GM21447 (cell line): ENCODE data around the gene CDC42SE2.
"Not testable (repeated sequence)": the region's sequence is repeated elsewhere in the genome, so short reads cannot be mapped to it uniquely, and the experiment has no call there.

Source experiments
- ATAC-seq: cut with Tn5 transposase; IDR thresholded peaks from one replicate; pipeline ENCODE4 v1.9.1; 2021; ENCODE audit not compliant: unreplicated experiment

CDC42SE2 gene

DNA sequence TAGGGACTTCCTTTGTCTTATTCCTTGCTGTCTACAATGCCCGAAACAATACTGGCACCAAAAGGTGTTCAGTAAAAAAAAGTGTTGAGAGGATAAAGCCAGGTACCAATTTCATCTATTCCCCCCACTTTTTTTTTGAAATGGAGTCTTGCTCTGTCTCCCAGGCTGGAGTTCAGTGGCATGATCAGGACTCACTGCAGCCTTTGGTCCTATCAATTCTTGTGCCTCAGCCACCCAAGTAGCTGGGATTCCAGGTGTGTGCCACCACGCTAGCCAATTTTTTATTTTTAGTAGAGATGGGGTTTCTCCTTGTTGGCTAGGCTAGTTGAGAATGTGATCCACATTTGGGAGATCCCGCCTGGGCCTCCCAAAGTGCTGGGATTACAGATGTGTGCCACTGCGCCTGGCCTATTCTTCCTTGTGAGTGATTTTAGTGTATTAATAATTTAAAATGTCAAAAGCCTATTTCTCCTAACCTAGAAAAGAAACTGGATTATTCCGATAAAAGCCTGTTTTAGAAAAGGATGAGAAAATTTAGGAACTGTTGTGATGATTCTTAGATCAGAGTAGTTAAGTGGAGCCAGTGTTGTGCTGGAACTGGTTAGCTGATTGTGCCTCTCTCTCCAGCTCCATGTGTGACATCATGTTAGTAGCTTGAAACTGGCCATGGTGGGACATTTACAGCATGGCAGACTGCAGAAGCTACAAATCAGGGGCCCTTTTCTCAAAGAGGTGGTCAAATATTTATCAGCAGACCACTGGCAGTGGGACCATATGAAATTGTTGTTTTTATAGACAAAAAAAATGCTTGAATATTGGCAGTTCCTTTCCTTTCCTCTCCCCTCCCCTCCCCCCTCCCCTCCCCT lies 14.3 kb downstream of the CDC42SE2 start:
- no peak for ATAC-seq

DNA sequence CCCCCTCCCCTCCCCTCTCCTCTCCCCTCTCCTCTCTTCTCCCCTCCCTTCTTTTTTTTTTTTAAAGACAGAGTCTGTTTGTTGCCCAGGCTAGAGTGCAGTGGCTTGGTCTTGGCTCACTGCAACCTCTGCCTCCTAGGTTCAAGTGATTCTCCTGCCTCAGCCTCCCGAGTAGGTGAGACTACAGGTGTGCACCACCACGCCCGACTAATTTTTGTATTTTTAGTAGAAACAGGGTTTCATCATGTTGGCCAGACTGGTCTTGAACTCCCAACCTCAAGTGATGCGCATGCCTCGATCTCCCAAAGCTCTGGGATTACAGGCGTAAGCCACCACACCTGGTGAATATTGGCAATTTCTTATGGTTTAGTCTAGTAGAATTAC lies 14.9 kb downstream of the CDC42SE2 start:
- not testable (repeated sequence) for ATAC-seq

DNA sequence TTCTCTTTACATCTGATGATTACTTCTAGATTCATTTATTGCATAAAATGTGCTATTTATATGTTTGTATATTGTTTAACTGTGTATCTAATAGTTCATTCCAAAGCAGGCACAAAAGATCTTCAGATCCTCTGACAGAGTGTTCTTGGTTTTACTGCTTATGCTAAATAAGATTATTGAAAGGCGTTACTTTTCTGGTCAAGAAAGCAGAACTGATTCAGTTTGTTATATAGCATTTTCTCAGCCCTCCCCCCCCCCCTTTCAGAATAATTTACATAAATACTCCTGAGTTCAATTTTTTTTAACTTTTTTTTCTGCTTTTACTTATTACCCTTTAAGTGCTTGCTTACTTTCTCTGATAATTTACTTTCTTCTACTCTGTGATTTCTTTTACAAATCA lies 15.4 kb downstream of the CDC42SE2 start:
- peak; percentile 31 for ATAC-seq

DNA sequence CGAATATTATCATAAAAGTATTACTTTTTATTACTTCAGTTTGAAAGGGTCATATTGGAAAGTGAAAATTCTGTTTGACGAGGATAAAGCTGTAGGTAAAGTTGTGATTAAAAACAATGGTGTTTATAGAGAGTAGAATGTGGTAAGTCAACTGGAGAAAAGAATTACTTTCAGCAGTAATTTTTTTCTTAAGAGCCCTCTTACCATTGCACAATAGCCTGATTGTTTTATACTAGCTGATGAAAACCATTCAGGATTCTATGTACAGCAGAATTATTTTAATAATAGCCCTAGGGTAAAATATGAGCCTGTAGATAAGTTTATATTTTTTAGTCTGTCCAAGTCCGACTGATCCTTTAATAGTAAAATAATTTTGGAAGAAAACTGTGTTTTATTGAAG lies 16.6 kb downstream of the CDC42SE2 start:
- ATAC-seq = no peak

DNA sequence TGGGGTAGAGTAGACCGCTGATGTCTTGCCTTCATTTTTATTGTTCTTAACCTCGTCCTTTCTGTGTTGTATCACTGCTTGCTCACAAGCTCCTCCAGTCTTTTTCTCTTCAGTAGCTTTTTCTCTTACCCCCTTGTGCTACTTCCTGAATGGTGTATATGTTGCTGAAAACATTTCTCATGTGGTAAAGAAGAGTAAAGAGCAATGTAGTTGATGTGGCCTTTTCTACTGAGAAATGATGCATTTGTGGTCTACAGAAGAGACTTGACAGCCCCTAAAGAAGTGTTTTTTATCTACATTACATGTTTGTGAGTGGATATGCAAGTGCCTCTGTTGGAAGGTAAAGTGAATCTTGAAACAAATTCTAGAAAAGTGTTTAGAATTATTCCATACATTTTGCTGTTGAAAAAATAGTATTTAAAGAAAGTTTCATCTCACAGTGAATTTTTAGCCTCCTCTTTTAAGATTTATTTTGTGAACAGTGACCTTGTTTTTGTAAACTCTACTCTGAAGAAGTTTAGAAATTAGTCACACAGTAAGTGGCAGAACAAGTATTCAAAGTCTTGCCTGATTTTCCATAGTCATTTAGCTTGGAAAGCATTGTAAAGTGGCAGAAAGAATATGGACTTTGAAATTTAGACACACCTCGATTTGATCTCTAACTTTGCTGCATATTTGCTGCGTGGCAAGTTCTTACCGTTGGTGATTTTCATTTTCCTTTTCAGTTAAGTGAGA lies 17.4 kb downstream of the CDC42SE2 start:
- peak; percentile 51 for ATAC-seq

DNA sequence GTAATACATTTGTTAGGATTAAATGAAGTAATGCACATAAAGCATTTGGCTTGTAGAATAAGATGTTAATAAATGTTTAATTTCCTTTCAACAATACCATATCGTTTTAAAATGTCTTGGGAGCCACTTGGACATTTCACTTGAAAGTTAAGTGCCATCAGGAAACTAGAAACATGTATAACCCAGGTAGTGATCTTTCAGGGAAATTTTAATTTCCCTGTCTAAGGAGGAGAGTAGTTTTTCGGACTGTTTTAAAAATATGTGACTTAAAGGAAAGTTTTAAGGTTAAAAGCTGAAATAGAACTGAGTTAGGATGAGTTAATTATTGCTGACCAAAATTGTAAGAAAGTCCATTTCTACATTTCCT lies 18.0 kb downstream of the CDC42SE2 start:
- no peak for ATAC-seq

DNA sequence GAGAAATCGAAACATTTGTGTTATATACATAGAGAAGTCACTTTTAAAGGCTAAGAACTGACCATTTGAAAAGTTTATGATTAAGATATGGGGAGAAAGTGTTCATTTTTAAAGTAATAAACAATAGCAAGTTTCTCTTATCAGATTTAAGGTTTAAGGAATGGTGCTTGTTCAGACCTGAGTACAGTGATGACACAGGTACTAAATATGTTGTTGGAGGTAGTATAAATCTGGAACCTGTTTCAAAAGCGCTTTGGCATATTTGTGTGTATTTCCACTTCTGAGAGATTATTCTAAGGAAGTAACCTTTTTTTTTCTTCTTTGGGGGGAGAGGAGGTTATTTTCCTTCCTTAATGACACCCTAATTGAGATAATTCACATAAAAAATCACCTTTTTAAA lies 18.4 kb downstream of the CDC42SE2 start:
- no peak for ATAC-seq

DNA sequence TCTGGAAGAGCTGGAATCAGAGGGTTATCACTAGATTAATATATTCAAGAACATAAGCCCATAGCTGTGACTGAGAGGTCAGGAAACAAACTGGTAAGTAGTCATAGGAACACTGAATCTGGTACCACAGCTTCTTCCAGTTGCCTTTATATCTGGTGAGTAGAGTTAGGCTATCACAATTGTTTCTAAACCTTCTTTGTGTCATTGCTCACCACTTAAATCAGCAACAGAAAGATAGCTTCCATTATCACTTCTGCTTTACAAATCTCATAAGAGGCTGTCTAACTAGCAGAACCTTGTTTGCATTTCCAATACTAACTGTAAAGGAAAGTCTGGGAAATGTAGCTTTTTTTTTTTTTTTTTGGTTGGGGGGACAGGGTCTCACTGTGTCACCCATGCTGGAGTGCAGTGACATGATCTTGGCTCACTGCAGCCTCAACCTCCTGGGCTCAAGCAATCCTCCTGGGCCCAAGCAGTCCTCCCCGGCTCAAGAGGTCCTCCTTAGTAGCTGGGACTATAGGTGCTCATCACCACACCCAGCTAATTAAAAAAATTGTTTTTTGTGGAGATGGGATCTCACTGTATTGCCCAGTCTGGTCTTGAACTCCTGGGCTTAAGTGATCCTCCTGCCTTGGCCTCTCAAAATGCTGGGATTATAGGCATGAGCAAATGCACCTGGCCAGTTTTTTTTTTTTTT lies 22.0 kb downstream of the CDC42SE2 start:
- ATAC-seq = no peak

DNA sequence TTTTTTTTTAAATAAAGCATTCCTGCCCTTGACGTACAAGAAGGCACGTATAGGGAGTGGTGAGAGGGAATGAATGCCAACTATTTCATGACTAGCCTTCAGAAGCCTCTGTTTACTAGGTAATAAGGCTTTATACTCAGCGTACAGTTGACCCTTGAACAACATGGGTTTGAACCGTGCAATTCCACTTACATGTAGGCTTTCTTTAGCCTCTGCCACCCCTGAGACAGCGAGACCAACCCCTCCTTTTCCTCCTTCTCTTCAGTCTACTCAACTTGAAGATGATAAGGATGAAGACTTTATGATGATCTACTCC lies 22.5 kb downstream of the CDC42SE2 start:
- no peak for ATAC-seq

DNA sequence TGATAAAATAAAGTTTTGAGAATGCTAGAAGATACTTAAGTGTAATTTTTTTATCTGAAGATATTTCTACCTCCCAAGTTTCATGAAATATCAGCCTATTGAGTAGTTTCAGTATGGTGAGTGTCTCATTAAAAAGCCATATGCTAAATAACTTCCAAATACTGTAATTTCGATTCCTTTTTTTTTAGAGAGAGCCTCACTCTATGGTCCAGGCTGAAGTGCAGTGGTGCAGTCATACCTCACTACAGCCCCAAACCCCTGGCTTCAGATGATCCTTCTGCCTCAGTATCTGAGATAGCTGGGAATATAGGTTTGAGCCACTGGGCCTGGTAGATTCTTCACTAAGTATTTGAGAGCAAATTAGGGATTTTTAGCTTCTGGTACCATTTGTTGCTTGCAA lies 24.5 kb downstream of the CDC42SE2 start:
- no peak for ATAC-seq

DNA sequence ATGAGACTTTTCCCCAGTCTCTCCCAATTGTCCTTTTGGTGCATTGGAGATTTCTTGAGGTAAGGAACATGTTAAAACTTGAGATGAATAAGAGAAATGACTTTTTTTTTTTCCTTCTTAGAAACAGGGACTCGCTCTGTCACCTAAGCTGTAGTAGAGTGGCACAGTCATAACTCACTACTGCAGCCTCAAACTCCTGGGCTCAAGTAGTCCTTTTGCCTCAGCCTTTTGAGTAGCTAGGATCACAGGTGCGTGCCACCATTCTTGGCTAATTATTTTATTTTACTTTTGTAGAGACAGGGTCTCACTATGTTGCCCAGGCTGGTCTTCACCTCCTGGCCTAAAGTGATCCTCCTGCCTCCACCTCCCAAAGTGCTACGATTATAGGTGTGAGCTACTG lies 25.9 kb downstream of the CDC42SE2 start:
- ATAC-seq = peak; percentile 43

DNA sequence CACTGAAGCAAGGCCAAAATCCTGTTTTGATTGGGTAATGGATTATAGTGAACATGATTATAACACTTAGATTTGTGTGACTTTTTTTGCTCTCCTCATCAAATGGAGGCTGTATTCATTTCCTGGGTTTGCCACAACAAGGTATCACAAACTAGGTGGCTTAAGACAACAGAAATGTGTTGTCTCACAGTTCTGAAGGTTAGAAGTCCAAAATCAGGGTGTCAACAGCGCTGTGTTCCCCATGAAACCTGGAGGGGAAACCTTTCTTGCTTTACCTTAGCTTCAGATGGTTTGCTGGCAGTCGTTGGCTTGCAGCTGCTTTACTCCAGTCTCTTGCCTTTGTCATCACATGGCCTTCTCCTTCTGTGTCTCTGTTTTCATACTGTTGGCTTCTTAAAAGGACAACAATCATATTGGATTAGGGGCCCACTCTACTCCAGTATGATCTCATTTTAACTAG lies 32.4 kb downstream of the CDC42SE2 start:
- ATAC-seq = no peak

DNA sequence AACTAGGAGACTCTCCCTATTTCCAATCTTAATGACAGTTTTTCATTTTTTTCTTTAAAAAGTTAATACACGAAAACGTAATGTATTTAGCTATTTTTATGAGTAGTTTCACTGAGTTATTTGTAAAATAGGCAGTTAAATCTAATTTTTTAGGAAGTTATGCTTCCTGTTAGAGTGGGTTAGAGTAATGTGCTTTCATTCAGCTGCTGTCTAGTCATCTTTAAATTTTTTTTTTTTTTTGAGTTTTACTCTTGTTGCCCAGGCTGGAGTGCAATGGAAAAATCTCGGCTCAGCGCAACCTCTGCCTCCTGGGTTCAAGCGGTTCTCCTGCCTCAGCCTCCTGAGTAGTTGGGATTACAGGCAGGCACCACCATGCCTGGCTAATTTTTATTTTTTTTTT lies 34.0 kb downstream of the CDC42SE2 start:
- no peak for ATAC-seq

DNA sequence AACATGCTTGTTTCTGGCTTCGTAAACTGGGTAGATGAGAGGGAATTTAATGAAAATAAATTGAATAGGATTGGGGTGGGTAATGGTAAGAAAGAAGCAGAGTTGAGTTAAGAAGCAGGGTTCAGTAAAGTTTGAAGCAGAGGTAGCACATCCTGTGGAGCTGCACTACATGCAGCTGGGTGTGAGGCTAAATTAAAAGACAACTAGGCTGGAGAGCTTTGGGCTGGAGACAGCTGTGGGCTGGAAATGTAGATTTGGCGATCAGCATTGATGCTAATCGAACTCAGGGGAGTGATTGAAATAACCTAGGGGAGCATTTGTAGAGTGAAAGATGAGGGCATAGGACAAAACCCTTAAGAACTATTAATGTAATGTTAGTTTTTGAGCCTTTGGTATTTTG lies 35.6 kb downstream of the CDC42SE2 start:
- ATAC-seq = no peak

DNA sequence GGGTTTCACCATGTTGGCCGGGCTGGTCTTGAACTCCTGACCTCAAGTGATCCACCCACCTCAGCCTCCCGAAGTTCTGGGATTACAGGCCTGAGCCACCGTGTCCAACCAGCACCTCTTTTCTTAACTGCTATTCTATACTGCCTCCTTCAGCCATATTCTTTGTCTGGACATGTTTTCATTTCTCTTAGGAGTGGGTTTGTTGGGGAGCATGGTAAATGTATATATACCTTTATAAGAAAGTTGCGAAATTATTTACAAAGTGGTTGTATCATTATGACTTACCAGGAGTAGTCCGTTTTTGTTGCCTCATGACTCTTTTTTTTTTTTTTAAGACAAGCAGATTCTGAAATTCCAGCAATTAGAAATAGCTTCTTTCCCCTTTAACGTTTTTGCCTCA lies 38.7 kb downstream of the CDC42SE2 start:
- ATAC-seq = no peak

DNA sequence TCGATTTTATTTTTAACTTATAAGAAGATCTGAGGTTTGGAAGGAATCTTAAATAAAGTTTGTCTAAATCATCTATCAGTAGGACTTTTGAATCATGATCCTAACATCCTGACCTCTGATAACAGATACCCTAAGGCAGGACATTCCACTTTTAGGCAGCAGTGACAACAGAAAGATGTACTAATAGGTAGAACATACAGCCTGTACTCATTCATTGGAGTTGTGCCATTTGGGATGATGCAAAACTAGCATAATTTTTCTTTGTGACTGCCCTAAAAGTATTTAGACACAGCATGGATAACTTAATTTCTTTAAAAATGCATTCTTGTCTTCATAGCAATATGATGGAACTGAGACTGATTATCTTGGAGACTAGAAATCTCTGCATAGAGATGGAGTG lies 39.7 kb downstream of the CDC42SE2 start:
- no peak for ATAC-seq

DNA sequence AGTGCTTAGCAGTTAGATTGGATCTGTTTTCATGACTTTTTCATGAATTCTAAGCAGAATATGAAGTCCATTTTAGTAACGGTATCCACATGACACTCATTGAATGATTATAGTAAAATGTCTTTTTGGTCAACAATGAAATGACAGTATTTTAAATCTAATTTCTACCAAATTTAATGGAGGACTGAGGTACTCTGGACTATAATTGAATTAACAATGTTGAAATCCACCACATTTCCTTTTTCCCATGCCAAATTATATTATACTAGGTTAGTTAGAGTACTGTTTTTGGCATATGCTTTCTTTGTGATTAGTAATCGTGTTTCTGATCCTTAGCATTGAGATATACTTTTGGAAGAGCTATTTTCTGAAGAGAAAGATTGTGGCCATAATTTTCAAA lies 40.6 kb downstream of the CDC42SE2 start:
- no peak for ATAC-seq

DNA sequence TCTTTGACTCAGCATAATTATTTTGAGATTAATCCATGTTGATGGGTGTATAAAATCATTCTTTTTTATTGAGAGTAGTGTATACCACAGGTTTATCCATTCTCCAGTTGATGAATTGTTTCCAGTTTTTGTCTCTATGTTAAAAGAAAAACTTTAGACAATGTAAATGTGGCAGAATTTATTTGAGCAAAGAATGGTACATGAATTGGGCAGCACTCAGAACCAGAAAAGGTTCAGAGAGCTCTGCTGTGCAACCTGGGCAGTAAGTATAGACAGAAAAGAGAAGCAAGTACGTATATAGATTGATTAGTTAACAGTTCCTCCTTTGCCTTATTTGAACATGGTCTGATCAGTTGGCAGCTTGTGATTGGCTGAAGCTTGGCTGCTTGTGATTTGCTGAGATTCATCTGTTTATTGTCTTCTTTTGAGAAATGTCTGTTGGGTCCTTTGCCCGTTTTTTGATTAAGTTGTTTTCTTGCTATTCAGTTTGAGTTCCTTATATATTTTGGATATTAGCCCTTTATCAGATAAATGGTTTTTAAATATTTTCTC lies 41.4 kb downstream of the CDC42SE2 start:
- ATAC-seq = no peak

DNA sequence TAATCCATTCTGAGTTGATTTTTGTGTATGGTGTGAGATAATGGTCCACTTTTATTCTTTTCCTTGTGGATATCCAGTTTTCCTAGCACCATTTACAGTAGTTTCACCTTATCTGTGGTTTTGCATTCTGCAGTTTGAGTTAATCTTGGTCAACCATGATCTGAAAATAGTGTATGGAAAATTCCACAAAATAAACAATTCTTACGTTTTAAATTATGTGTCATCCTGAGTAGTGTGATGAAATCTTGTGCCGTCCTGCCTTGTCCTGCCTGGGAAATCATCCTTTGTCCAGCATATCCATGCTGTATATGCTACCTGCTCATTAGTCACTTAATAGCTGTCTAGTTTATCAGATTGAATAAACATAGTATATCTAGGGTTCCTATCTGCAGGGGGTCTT lies 42.1 kb downstream of the CDC42SE2 start:
- ATAC-seq = no peak

DNA sequence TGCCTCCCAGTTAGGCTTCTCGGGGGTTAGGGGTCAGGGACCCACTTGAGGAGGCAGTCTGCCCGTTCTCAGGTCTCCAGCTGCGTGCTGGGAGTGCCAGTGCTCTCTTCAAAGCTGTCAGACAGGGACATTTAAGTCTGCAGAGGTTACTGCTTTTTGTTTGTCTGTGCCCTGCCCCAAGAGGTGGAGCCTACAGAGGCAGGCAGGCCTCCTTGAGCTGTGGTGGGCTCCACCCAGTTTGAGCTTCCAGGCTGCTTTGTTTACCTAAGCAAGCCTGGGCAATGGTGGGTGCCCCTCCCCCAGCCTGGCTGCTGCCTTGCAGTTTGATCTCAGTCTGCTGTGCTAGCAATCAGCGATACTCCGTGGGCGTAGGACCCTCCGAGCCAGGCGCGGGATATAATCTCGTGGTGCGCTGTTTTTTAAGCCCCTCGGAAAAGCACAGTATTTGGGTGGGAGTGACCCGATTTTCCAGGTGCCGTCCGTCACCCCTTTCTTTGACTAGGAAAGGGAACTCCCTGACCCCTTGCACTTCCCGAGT lies 48.5 kb downstream of the CDC42SE2 start:
- ATAC-seq = not testable (repeated sequence)

DNA sequence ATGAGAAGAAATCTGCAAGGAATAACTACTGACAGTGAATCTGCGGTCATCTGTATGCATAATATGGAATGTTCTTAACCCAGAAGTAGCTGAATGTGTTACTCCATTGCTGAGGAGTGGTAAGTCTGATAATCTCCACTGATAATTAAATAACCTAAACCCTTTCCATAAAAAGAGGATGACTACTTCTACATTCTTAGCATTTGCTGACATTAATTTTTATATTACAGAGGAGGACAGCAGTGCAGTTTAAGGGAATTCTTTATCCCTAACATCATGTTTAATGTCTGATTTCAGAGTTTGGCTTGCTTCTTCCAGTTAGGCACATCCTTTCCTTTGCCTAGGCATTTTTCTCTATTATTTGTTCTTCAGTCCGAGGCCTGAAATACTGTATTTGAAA lies 52.2 kb downstream of the CDC42SE2 start:
- no peak for ATAC-seq
